GM12872 (cell line): ENCODE measurements around the gene A3GALT2.

Source experiments
- CTCF ChIP-seq: IDR thresholded peaks from 3 replicates; pipeline ENCODE4 v1.5.1; 2011; ENCODE audit warnings: low read depth, mild to moderate bottlenecking, low read length, moderate library complexity; ENCODE audit not compliant: insufficient read depth

A3GALT2 gene

GRCh38 chr1:33365560-33365997 lies 44.7 kb upstream of the A3GALT2 start:
- TF ChIP-seq CTCF = no peak

- TF ChIP-seq CTCF = no peak
Measured at GRCh38 chr1:33364565-33364918, 43.6 kb upstream of the A3GALT2 start.

- no peak for TF ChIP-seq CTCF
Measured at GRCh38 chr1:33363470-33363861, 42.6 kb upstream of the A3GALT2 start.

- no peak for TF ChIP-seq CTCF
Measured at GRCh38 chr1:33363021-33363420, 42.1 kb upstream of the A3GALT2 start.

- TF ChIP-seq CTCF = no peak
Measured at GRCh38 chr1:33361532-33362235, 40.8 kb upstream of the A3GALT2 start.

GRCh38 chr1:33360367-33360766 lies 39.5 kb upstream of the A3GALT2 start:
- no peak for TF ChIP-seq CTCF

GRCh38 chr1:33359931-33360330 lies 39.0 kb upstream of the A3GALT2 start:
- no peak for TF ChIP-seq CTCF
